ENCODE data around the gene AGPAT3. TPM values are rescaled to one million over a fixed set of nuclear protein-coding genes. Genes with fewer than 3 reads are reported as not detected.

Gene AGPAT3
- total and polyA plus RNA-seq, 2 donors (not counting 3 experiments of a cell fraction or from before 2014, with no cell fraction given) = 39.9 to 76.7 TPM

DNA sequence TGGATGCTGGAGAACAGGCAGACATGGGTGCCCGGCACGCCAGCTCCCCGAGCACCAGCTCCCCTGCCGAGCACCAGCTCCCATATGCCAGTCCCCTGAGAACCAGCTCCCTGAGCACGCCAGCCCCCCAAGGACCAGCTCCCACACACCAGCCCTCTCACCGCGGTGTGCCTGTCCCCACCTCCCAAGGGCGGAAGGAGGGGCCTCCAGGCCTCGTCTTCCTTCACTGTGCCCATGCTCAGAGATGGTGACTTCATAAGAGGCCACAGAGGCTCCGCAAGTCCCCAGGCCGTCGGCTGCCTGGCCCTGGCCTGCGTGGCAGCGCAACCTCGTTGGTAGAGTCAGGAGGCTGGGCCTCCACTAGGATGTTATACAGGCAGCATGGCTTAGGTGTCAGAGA is 69.1 kb downstream of the AGPAT3 start:
- intact Hi-C loops (cut with micrococcal nuclease) = no loop called here
- Histone ChIP-seq H3K79me2 (ENCODE audit: control insufficient read depth, insufficient read depth, low read length) (peaks cover 5% of the 10 kb centered on the region), H4K20me1 (replicated peaks; ENCODE audit: control insufficient read depth, extremely low read depth, insufficient read depth, low read length) (no peaks in the 10 kb centered on the region), H3K27ac (ENCODE audit: insufficient read depth, low read depth, low read length) (no peak overlapping the region), H2AFZ (ENCODE audit: low read depth, low read length) (no peak overlapping the region), H3K9me3 (replicated peaks; ENCODE audit: control insufficient read depth, insufficient read depth, low read length) (no peaks in the 10 kb centered on the region), H3K27me3 (ENCODE audit: control insufficient read depth in 2 of 2, insufficient read depth in 2 of 2, low read length in 2 of 2) (no peaks in the 10 kb centered on the region), H3K4me3 (replicated peaks in 1 of 3; ENCODE audit: insufficient read depth in 1 of 3, low read depth in 1 of 3, low read length in 3 of 3) (no peak overlapping the region), H3K4me2 (ENCODE audit: insufficient read depth, low read length) (no peak overlapping the region), H3K9me1 (replicated peaks; ENCODE audit: control insufficient read depth, extremely low read depth, insufficient read depth, low read length) (no peaks in the 10 kb centered on the region), H3K9ac (replicated peaks; ENCODE audit: extremely low read depth, insufficient read depth, low read length) (no peak overlapping the region), H3K4me1 (ENCODE audit: control insufficient read depth, extremely low read depth, insufficient read depth, low read length) (peaks cover 5% of the 10 kb centered on the region), H3K36me3 (ENCODE audit: control insufficient read depth in 2 of 2, extremely low read depth in 1 of 2, insufficient read depth in 2 of 2, low read length in 2 of 2) (no peaks in the 10 kb centered on the region)
- no TSS peak for BruUV-seq (replicated peaks)
- dilution Hi-C loops (cut with MboI; ENCODE audit: extremely low pct_ligation_motif_present, low sequenced_read_pairs) = no loop called here
- ChIA-PET POLR2A (no interaction called here), CTCF (no interaction called here)
- no peak for FAIRE-seq
- TF ChIP-seq CTCF (IDR thresholded peaks at IDR 0.05; ENCODE audit: extremely low read depth in 1 of 2, insufficient read depth in 1 of 2, low read depth in 1 of 2, low read length in 2 of 2) (no peak), JUN (IDR thresholded peaks at IDR 0.05; ENCODE audit: borderline replicate concordance, insufficient read depth, insufficient read length, low read depth) (no peak), POLR2AphosphoS5 (IDR thresholded peaks at IDR 0.05; ENCODE audit: insufficient read depth, low read depth, low read length) (no peak), MAX (IDR thresholded peaks at IDR 0.05; ENCODE audit: insufficient read depth, insufficient read length) (no peak)
- DNase-seq (ENCODE audit: low read depth, low spot score) = no peak
